Measurements from ENCODE around the gene N4BP2L1.
"Not testable (repeated sequence)": the region's sequence is repeated elsewhere in the genome, so short reads cannot be mapped to it uniquely, and the experiment has no call there.

N4BP2L1 gene

GRCh38 chr13:32390048-32390447 is 37.9 kb downstream of the N4BP2L1 start:
- DNase-seq (ENCODE audit: low spot score) = no peak

GRCh38 chr13:32385410-32385809 is 42.5 kb downstream of the N4BP2L1 start:
- DNase-seq (ENCODE audit: low spot score) = no peak

- no peak for DNase-seq (ENCODE audit: low spot score)
Observed at GRCh38 chr13:32384702-32385101, 43.2 kb downstream of the N4BP2L1 start.

- no peak for DNase-seq (ENCODE audit: low spot score)
Observed at GRCh38 chr13:32383836-32384618, 43.9 kb downstream of the N4BP2L1 start.

GRCh38 chr13:32381539-32381938 is 46.4 kb downstream of the N4BP2L1 start:
- peak; percentile 27 for DNase-seq (ENCODE audit: low spot score)

GRCh38 chr13:32378012-32378411 is 49.9 kb downstream of the N4BP2L1 start:
- DNase-seq (ENCODE audit: low spot score) = peak; percentile 6

GRCh38 chr13:32376642-32377415 is 51.1 kb downstream of the N4BP2L1 start:
- no peak for DNase-seq (ENCODE audit: low spot score)

- DNase-seq (ENCODE audit: low spot score) = no peak
Observed at GRCh38 chr13:32370805-32371204, 57.1 kb downstream of the N4BP2L1 start.

- no peak for DNase-seq (ENCODE audit: low spot score)
Observed at GRCh38 chr13:32362574-32362973, 65.4 kb downstream of the N4BP2L1 start.

GRCh38 chr13:32355935-32356334 is 72.0 kb downstream of the N4BP2L1 start:
- not testable (repeated sequence) for DNase-seq (ENCODE audit: low spot score)

- no peak for DNase-seq (ENCODE audit: low spot score)
Observed at GRCh38 chr13:32354040-32354439, 73.9 kb downstream of the N4BP2L1 start.

GRCh38 chr13:32350839-32351441 is 77.0 kb downstream of the N4BP2L1 start:
- not testable (repeated sequence) for DNase-seq (ENCODE audit: low spot score)
